ENCODE results near the gene ATP2C2.
"Not testable (repeated sequence)": the region's sequence is repeated elsewhere in the genome, so short reads cannot be mapped to it uniquely, and the experiment has no call there.

ATP2C2 gene

DNA sequence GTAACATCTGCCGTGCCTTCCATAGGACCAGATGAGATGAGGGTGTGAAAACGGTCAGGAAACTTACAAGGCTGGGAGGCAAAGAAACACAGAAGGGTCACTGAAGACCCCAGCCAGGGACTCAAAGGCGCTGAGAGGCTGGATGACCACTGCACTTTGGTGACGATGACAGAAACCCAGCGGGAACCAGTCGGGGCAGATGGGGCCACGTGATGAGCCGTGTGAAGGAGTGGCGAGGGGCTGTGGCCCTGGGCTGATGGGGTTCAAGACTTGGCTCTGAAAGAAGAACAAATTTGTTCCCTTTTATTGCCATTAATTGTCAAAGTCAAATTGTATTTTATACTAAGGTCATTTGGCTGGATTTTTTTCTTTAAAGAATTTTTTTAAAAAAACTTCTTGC lies 28.6 kb upstream of the ATP2C2 start:
- no peak for DNase-seq (ENCODE audit: low spot score)

DNA sequence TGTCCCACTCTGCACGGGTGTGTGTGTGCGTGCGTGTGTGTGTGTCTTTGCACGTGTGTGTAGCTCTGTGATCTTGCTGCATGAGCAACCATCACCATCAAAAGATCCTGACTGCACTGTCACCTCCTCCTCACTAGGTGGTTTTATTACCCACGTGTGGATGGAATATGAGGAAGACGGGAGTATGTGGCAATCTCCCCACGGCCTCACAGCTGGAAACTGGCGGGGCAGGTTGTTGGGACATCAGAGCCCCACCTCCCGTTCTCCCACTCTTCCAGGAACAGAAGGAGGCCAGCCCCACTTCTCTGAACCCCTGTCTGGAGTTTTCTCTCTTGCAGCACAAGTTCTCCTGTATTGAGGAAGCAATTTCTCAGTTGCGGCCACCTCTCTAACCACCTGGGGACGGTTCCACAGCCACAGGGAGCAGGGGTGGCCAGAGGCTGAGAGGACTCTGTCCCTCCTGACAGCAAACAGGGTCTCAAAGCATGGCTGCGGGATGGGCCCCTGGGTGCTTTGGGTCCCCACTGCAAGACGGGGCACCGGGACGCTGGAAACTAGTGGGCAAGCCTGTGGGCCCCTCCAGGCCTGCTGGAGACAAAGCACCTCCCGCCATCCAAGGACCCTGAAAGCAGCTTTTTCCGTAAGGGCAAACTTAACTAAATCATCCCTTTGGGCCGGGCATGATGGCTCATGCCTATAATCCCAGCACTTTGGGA lies 27.9 kb upstream of the ATP2C2 start:
- no peak for DNase-seq (ENCODE audit: low spot score)

DNA sequence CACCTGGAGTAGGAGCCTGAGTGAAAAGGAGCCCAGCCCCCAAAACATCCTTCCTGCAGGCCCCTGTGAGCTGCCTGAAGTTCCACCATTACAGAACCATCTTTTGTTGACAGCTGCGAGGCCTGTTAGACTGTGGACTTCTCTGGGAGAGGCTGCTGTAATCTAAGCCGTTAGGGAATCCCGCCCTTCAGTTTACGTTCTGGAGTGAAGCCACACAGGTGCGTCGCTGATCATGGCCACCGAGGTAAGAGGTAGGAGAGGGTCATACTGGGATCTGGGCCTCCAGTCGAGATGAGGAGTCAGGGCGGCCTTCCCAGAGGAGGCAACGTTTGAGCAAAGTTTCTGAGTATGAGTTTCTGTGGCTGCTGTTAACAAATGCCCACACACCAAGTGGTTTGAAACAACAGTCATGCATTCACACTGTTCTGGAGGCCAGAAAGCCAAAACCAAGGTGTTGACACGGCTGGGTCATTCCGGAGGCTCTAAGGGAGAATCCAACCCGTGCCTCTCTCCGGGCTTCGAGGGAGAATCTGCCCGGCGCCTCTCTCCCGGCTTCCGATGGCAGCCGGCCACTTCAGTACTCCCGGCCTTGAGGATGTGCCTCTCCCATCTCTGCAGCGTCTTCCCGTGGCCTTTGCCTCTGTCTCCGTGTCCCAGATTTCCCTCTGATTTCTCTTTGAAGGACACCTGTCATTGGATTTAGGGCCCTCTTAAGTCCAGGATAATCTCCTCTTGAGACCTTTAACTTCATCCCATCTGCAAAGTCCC lies 26.6 kb upstream of the ATP2C2 start:
- no peak for DNase-seq (ENCODE audit: low spot score)

DNA sequence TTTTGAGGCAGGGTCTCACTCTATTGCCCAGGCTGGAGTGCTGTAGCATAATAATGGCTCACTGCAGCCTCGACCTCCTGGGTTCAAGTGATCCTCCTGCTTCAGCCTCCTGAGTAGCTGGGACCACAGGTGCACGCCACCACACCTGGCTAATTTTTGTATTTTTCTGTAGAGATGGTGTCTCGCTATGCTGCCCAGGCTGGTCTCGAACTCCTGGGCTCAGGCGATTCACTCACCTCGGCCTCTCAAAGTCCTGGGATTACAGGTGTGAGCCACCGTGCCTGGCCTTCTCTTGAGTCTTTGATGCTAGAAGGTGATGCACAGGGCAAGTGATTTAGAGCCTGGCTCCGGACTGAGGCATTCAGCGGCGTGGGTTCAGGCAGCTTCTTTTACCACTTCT lies 24.5 kb upstream of the ATP2C2 start:
- DNase-seq (ENCODE audit: low spot score), result not testable (repeated sequence)

DNA sequence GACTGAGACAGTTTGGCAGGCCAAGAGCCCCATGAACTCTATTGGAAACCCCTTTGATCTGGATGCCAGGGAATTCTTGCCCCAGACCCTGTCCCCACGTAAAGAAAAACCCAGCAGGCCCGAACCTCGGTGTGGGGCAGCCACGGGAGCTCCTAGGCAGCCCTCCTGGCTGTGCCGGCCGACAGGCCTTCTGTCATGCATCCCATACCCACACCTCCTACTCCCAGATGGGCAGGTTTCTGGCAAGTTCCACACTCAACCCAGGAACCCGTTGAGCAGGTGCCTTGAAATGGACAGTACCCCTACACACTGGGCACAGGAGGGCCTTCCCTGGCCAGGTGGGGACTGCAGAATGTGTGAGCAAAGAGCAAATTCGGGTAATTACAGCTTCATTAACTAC lies 23.6 kb upstream of the ATP2C2 start:
- DNase-seq (ENCODE audit: low spot score), result no peak

DNA sequence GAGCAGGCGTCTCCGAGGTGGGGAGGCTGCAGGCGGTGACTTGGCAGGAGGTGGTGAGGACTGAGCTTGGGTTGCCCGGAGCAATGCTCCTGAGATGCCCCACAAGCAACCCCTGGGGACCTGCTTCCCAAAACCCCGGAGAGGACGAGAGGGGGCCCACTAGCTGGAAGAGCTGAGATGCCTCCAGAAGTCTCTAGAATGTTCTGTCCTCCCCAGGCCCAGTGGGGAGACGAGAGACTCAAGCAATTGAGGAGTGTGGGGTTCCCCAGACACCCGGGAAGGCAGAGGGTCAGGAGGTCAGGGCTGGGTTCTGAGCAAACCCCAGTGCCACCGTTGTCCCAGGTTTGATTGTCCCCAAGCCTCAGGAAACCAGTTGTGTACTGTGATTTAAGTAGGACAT lies 21.2 kb upstream of the ATP2C2 start:
- DNase-seq (ENCODE audit: low spot score), result no peak

DNA sequence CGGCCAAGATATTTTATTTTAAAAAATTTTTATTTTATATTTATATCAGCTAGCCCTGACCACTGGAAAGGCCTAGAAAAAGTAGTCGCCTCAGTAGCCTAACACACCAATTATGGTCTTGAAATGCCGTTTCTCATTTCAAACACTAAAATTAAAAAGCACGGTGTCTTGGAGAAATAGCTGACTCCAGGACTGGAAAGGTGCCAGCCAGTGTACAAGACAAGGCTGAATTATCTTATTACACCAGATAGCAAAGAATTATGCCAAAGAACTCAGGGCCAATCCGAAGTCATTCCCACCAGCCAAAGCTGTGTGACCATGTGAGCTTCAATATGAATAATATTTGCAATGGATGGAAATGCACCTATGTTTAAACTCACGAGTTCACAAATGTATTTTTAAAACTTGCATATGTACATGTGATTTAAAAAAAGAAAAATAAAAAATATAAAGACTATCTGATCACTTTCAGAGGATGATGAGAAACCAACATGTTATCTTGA lies 19.9 kb upstream of the ATP2C2 start:
- DNase-seq (ENCODE audit: low spot score), result no peak

DNA sequence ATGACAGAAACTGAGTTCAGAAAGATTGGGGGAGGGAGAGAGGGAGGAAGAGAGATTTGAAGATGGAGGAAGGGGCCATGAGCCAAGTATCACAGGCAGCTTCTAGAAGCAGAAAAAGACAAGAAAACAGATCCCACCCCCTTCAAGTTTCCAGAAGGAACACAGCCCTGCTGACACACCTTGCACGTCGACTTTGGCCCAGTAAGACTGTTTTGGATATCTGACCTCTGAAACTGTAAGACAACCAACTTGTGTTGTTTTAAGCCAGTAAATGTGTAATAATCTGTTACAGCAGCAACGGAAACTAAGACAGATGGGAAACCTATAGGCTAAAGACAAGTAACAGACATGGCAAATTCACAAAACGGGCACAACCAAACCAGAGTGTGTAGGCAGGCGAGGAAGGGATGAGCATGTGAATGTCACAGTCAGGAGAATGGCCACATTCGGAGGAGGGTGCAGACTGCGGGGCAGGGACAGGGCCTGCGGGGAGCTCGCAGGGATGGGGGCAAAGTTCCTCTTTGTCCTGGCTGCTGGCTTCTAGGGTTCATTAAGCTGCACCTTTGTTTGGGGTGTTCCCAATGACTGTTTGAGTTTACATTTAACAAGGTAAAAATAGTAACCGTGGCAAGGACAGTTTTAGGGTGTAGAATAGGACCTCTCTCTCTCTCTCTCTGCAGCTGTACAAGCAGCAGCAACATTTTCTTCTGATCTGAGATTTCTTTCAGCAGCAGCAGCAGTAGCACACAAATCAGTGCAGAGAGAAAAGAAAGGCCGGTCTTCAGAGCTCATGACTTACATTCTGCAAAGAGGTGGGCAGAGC lies 18.3 kb upstream of the ATP2C2 start:
- DNase-seq (ENCODE audit: low spot score), result no peak

DNA sequence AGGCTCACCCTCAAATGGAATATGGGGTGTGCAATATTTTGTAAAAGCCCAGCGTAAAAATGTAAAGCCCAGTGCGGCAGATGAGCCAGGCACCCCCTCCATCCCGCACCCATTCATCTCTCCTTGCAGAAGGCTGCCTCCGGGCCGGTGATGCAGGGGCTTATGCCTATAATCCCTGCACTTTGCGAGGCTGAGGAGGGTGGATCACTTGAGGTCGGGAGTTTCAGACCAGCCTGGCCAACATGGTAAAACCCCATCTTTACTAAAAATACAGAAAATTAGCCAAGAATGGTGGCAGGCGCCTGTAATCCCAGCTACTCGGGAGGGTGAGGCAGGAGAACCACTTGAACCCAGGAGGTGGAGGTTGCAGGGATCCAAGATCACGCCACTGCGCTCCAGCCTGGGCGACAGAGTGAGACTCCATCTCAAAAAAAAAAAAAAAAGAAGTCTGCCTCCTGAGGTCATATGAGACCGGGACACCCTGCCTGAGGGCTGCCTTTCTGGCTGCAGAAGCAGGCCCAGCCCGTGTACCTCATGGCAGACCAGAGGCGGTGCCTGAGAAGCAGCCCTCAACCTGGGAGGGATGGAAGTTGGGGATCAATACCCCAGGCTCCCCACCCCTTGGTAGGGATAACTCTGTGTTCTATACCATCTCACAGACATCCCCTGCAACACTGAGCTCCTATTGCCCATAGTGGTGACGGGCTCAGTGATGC lies 17.5 kb upstream of the ATP2C2 start:
- no peak for DNase-seq (ENCODE audit: low spot score)

DNA sequence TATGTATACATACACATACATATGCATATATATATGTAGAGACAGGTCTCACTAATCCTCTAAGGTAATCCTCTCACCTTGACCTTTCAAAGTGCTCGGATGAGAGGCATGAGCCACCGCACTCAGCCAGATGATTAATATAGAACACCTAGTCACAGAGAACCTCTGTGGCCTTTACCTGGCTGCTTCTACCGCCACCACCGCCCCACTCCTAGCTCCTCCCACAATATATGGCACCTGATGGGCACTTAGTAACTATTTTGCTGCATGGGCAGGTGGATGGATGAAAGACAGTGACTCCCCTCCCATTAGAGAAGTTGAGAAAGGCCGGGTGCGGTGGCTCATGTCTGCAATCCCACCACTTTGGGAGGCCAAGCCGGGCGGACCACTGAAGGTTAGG lies 16.7 kb upstream of the ATP2C2 start:
- DNase-seq (ENCODE audit: low spot score), result no peak

DNA sequence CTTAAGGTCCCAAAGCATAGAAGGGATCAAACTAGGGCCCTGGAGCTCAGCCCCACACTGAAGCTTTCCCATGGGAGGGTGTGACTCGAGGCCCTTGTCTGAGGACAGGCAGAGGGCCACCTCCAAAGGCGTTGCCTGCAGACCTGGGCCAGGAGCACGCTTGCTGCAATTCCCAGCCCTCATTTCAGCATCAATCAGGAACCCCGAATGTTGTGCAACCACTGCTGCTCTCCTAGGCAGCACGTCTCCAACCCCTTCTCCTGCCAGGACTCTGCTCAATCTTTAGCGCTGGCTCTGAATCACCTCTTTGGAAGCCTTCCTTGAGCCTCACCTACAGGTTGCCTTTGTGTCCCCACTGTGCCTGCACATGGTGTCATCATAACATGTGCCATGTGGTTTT lies 14.0 kb upstream of the ATP2C2 start:
- DNase-seq (ENCODE audit: low spot score), result no peak

DNA sequence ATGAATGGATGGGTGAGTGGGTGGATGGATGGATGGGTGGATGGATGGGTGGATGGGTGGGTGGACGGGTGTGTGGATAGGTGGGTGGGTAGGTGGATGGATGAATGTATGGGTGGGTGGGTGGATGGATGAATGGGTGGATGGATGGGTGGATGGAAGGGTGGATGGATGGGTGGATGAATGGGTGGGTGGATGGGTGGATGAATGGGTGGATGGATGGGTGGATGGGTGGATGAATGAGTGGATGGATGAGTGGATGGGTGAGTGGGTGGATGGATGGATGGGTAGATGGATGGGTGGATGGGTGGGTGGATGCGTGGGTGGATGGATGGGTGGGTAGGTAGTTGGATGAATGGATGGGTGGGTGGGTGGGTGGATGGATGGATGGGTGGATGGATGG lies 13.2 kb upstream of the ATP2C2 start:
- no peak for DNase-seq (ENCODE audit: low spot score)

DNA sequence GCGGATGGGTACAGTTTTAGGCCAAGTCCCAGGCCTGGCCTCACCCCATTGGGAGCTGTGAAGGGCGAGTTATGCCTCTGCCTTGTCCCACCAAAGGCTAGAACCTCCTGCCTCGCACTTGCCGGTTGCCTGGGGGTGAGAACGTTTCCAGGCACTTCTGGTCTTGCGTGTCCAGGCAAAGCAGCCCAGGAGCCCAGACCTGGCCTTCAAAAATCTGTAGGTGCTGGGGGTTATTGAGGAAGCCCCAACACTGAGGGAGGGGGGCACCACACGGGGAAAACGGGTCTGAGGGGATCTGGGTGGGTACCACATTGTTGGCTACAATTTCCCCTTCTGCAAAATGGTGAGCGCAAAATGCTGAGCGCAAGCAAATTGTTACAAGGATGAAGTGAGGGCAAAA lies 12.2 kb upstream of the ATP2C2 start:
- DNase-seq (ENCODE audit: low spot score), result no peak

DNA sequence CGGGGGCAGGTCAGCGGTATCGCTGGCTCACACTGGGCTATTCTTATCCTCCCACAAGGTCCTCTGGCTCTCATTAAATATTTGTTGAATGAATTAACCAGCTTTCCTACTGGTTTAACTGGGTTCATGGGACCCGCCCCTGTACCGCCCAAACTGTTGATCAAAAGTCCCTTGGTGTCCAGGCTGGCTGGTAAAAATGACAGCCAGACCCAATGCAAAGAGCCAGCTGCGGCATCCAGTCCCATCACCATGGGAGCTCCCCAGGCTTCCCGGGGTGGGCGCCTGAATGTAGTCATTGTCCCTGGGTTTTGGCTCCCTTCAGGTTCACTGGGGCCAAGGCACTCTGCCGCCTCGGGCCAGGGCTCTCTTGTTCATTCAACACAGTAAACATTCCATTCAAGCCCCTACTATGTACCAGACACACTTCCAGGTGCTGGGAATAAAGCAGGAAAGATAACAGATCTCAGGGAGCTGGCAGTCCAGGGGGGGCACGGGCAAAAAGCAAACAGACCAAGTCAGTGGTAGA lies 11.7 kb upstream of the ATP2C2 start:
- DNase-seq (ENCODE audit: low spot score), result peak; percentile 97

DNA sequence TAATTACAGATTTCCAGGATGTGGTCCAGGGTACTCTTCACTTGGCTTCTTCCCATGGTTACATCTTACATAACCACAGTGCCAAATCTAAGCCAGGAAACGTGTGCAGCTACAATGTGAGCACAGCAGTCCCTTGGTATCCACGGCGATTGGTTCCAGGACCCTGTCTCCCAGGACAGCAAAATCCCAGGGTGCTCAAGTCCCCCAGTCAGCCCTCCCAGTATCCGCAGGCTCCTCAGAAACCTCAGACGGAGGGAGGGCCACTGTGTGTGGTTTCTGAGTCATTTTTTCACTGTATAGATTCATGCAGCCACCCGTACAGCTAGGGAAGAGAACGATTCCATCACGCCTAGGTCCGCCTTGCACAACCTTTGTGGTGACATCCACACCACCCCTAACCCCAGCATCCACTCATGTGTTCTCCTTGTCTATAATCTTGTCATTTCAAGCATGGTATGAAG lies 11.1 kb upstream of the ATP2C2 start:
- no peak for DNase-seq (ENCODE audit: low spot score)

DNA sequence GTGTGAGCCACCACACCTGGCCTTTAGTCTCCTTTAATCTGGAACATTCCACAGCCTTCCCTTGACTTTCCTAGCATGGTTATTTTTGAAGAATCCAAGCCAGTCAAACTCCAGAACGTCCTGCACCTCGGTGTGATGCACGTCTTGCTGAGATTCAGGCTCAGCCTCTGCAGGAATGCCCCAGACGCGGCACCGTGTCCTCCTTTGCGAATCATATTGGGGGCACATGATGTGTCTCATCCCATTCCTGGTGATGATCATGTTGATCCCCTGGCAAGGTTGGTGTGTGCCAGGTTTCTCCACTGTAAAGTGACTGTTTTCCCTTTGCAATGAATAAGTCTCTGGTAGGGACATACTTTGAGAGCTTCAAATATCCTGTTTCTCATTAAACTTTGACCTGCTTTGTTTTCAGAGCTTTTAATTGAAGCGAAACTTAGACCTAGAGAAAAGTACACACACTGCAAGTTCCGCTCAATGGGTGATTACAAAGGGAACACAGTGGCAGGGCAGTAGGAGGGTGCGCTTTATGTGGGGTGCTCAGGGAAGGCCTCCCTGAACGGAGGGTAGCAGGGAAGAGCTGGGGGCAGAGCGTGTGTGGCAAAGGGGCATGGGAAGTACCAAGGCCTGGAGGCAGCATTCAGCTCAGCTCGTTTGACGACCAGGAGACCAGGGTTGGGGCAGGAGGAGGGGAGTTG lies 9.6 kb upstream of the ATP2C2 start:
- no peak for DNase-seq (ENCODE audit: low spot score)

DNA sequence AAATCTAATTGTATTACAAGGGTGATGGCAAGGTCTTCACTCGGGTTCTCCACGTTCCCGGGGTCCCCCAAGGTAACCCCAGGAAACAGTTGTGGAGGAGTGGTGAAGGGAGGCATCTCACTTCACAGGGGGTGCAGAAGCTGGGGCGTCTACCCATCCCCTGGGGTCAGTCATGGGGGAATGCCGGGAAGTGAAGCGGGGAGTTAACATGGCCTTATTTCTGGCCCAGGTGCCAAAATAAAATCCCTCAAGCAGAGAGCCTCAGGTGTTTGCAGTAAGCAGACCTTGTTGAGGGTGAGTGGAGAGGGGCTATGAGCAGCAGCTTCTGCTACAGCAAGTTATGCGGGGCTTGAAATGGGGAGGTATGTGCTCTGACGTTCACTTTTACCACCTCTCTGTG lies 9.0 kb upstream of the ATP2C2 start:
- DNase-seq (ENCODE audit: low spot score), result no peak

DNA sequence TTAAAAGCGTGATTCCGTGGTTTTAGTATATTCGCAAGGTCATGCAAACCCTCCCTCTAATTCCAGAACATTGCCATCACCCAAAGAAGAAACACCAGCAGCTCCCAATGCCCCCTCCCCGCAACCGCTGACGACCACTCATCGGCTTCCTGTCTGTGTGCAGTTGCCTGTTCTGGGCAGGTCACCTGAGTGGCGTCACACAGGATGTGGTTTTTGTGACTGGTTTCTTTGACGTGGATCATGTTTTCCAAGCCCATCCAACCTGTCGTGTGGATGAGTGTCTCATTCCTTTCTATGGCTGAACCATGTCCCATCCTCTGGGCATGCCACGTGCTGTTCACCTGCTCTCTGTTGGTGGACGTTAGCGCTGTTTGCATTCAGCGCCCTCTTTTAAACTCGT lies 8.2 kb upstream of the ATP2C2 start:
- no peak for DNase-seq (ENCODE audit: low spot score)

DNA sequence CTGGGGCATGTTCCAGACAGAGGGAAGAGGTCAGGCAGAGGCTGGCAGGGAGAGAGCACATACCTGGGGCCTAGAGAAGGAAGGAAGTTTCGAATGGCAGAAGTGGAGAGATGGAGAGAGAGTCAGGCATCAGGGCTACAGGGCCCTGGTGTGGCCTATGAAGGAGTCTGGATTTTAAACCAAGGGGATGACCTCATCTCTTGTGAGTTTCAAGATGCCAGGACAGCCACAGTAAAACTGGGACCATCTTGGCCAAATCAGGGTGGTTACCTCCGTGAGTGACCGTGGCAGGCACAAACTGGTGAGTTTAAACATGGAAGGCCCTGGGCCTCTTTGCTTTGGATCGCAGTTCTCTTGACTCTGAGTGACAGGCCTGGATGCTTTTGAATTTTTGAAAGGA lies 7.6 kb upstream of the ATP2C2 start:
- no peak for DNase-seq (ENCODE audit: low spot score)

DNA sequence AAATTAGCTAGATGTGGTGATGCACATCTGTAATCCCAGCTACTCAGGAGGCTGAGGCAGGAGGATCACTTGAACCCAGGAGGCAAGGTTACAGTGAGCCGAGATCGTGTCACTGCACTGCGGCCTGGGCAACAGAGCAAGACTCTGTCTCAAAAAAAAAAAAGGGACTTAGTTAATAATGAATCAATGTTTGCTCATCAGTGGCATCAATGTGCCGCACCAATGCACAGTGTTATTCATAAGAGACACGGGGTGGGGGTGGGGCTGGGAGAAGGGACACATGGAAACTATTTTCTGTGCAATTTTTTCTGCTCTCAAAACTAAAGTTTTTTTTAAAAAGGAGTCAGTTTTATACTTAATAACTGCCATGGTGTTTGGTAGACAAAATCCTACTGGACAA lies 6.8 kb upstream of the ATP2C2 start:
- no peak for DNase-seq (ENCODE audit: low spot score)

DNA sequence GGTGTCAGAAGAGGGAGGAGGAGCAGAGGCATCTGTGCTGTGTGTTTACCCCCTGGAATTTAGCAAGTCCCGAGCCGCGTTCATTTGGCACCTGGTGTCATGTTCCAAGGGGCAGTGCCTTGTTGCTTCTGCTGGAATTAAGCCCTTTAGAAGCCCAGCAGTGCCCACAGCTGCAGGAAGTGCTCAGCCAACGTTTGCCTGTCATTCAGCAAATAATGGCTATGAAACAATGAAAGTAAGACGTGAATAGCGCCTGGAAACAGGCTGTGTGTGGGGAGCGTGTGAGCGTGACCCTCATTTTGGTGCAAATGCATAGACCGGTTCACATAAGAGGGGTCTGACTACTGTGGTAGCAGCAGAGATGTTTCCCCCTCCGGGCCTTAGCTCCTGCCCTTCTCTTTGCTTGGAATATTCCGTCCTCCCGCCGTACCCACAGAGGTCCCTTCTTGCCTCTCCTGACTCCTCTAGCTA lies 5.8 kb upstream of the ATP2C2 start:
- DNase-seq (ENCODE audit: low spot score), result peak; percentile 70
